ENCODE measurements around the gene PODXL. TPM values are rescaled to one million over a fixed set of nuclear protein-coding genes. Genes with fewer than 3 reads are reported as not detected.
"Not testable (repeated sequence)": the region's sequence is repeated elsewhere in the genome, so short reads cannot be mapped to it uniquely, and the experiment has no call there.

PODXL gene
- total RNA-seq, 2 experiments from 2014 or later = 1.1 to 1.3 TPM

GRCh38 chr7:131480384-131481315 is 75.8 kb downstream of the PODXL start:
- POLR2A ChIA-PET = no interaction called here
- CTCF ChIA-PET = no interaction called here

- POLR2A ChIA-PET = no interaction called here
- CTCF ChIA-PET = no interaction called here
These were observed 79.7 kb downstream of the PODXL start for GRCh38 chr7:131476740-131477139.

GRCh38 chr7:131471250-131472004 is 85.0 kb downstream of the PODXL start:
- CTCF ChIA-PET = no interaction called here
- POLR2A ChIA-PET = no interaction called here

- CTCF ChIA-PET = no interaction called here
- POLR2A ChIA-PET = no interaction called here
These were observed 88.6 kb downstream of the PODXL start for GRCh38 chr7:131467788-131468187.

GRCh38 chr7:131466735-131467365 is 89.6 kb downstream of the PODXL start:
- ChIA-PET POLR2A (no interaction called here), CTCF (no interaction called here)

GRCh38 chr7:131462715-131463114 is 93.7 kb downstream of the PODXL start:
- CTCF ChIA-PET = interaction anchor here (1.5 kb wide), 1 partner anchor 33 kb away, joined by 3 read pairs; no protein-coding TSS in a partner anchor
- POLR2A ChIA-PET = not testable (repeated sequence)

GRCh38 chr7:131462059-131462458 is 94.4 kb downstream of the PODXL start:
- ChIA-PET POLR2A (no interaction called here), CTCF (interaction anchor here (0.6 to 1.5 kb wide), 2 partner anchors 34 to 51 kb away, joined by 3 read pairs; no protein-coding TSS in a partner anchor)

- POLR2A ChIA-PET = no interaction called here
- CTCF ChIA-PET = no interaction called here
These were observed 97.2 kb downstream of the PODXL start for GRCh38 chr7:131459256-131459655.

GRCh38 chr7:131456338-131456737 is 100.1 kb downstream of the PODXL start:
- CTCF ChIA-PET = no interaction called here
- POLR2A ChIA-PET = no interaction called here

GRCh38 chr7:131455546-131455945 is 100.9 kb downstream of the PODXL start:
- ChIA-PET POLR2A (no interaction called here), CTCF (no interaction called here)

- POLR2A ChIA-PET = no interaction called here
- CTCF ChIA-PET = no interaction called here
These were observed 101.4 kb downstream of the PODXL start for GRCh38 chr7:131455001-131455400.

GRCh38 chr7:131454498-131454897 is 101.9 kb downstream of the PODXL start:
- ChIA-PET POLR2A (no interaction called here), CTCF (no interaction called here)

Other genes starting within 250 kb of the PODXL start
- 10 to 100 TPM; 31.3 to 33.6 TPM for gene MKLN1, start 228.8 kb downstream of the PODXL start, total RNA-seq

Data from activated CD8-positive, alpha-beta memory T cell treated with anti-CD3 and anti-CD28 coated beads for 36 hours (primary cell).